Activated CD4-positive, alpha-beta T cell treated with anti-CD3 and anti-CD28 coated beads, Interleukin-2, amount 50 U/mL, for 16 hours (primary cell): ENCODE measurements around the gene KCNQ5.
"Not testable (repeated sequence)": the region's sequence is repeated elsewhere in the genome, so short reads cannot be mapped to it uniquely, and the experiment has no call there.

Source experiments
- DNase-seq: peaks from one replicate; pipeline ENCODE4 v3.0.0-alpha.2; 2020

Gene KCNQ5

GRCh38 chr6:73225396-73225795 lies 603.5 kb downstream of the KCNQ5 start, which contains the start of gene KHDC1L:
KHDC1L (minus strand) TSS chr6:73225496; CDS start chr6:73225408, 88 bp downstream.
- DNase-seq, result no peak

GRCh38 chr6:73227606-73228255 lies 605.9 kb downstream of the KCNQ5 start:
- no peak for DNase-seq

GRCh38 chr6:73231986-73232391 lies 610.1 kb downstream of the KCNQ5 start:
- no peak for DNase-seq

- DNase-seq, result no peak
These were observed 611.2 kb downstream of the KCNQ5 start for GRCh38 chr6:73233048-73233447.

- DNase-seq, result not testable (repeated sequence)
These were observed 612.1 kb downstream of the KCNQ5 start for GRCh38 chr6:73233971-73234370.

GRCh38 chr6:73234733-73235132 lies 612.9 kb downstream of the KCNQ5 start:
- no peak for DNase-seq

GRCh38 chr6:73236144-73236750 lies 614.4 kb downstream of the KCNQ5 start:
- no peak for DNase-seq

- no peak for DNase-seq
These were observed 618.9 kb downstream of the KCNQ5 start for GRCh38 chr6:73240730-73241129.

- DNase-seq, result no peak
These were observed 620.1 kb downstream of the KCNQ5 start for GRCh38 chr6:73242001-73242400.
